GM19328 (cell line): ENCODE measurements around the gene ANAPC16.
"Not testable (repeated sequence)": the region's sequence is repeated elsewhere in the genome, so short reads cannot be mapped to it uniquely, and the experiment has no call there.

Experiments
- ATAC-seq: cut with Tn5 transposase; IDR thresholded peaks from one replicate; pipeline ENCODE4 v1.9.1; 2021; ENCODE audit warnings: mild to moderate bottlenecking, moderate library complexity; ENCODE audit not compliant: unreplicated experiment

The ANAPC16 gene

GRCh38 chr10:72277340-72277995 lies 61.7 kb downstream of the ANAPC16 start:
- no peak for ATAC-seq

- ATAC-seq, result no peak
Observed at GRCh38 chr10:72277996-72278667, 62.3 kb downstream of the ANAPC16 start.

- ATAC-seq, result no peak
Observed at GRCh38 chr10:72278668-72279393, 63.0 kb downstream of the ANAPC16 start.

DNA sequence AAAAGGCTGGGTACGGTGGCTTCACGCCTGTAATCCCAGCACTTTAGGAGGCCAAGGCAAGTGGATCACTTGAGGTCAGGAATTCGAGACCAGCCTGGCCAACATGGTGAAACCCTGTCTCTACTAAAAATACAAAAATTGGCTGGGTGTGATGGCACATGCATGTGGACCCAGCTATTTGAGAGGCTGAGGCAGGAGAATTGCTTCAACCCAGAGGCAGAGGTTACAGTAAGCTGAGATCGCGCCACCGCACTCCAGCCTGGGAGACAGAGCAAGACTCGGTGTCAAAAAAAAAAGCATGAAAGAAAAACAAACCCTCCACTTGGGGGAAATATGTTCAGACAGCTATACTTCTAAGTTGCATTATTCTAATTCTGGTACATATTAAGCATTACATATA lies 63.8 kb downstream of the ANAPC16 start:
- ATAC-seq, result not testable (repeated sequence)

DNA sequence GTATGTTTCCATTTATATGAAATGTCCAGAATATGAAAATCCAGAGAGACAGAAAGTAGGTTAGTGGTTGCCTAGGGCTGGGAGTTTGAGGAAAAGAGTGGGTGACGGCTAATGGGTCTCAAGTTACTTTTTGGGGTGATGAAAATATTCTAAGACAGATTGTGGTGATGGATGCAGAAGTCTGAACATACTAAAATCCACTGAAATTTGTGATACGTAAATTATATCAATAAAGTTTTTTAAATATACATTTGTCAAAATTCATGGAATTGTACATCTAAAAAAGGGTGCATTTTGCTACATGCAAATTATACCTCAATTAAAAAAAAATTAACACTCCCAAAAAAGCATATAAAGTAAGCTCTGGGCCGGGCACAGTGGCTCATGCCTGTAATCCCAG lies 67.3 kb downstream of the ANAPC16 start:
- ATAC-seq, result no peak
